ENCODE results near the gene FURIN.
"Not testable (repeated sequence)": the region's sequence is repeated elsewhere in the genome, so short reads cannot be mapped to it uniquely, and the experiment has no call there.

The FURIN gene

GRCh38 chr15:90868261-90868689 is at the start of gene FURIN:
TSS of gene FURIN (plus strand) at chr15:90868588. CDS start at chr15:90875741, 7,153 bp downstream.
- no peak for TF ChIP-seq CTCF (IDR thresholded peaks at IDR 0.05; ENCODE audit: control insufficient read depth, insufficient read depth, low read depth, low read length, missing control alignments)
- H3K4me3 ChIP-seq (ENCODE audit: control insufficient read depth, low read depth, low read length) = no peak within 1 kb of the TSS
- no peak for DNase-seq (ENCODE audit: low read depth)

GRCh38 chr15:90819390-90819789 is 49.0 kb upstream of the FURIN start:
- no peak overlapping the region for H3K4me3 ChIP-seq (ENCODE audit: control insufficient read depth, low read depth, low read length)
- DNase-seq (ENCODE audit: low read depth) = no peak
- TF ChIP-seq CTCF (IDR thresholded peaks at IDR 0.05; ENCODE audit: control insufficient read depth, insufficient read depth, low read depth, low read length, missing control alignments) = no peak

- DNase-seq (ENCODE audit: low read depth) = no peak
- no peak overlapping the region for H3K4me3 ChIP-seq (ENCODE audit: control insufficient read depth, low read depth, low read length)
- TF ChIP-seq CTCF (IDR thresholded peaks at IDR 0.05; ENCODE audit: control insufficient read depth, insufficient read depth, low read depth, low read length, missing control alignments) = no peak
These were observed 48.5 kb upstream of the FURIN start for GRCh38 chr15:90819850-90820249.

GRCh38 chr15:90820481-90820880 is 47.9 kb upstream of the FURIN start:
- DNase-seq (ENCODE audit: low read depth) = no peak
- TF ChIP-seq CTCF (IDR thresholded peaks at IDR 0.05; ENCODE audit: control insufficient read depth, insufficient read depth, low read depth, low read length, missing control alignments) = no peak

GRCh38 chr15:90822204-90822955 is 46.0 kb upstream of the FURIN start:
- DNase-seq (ENCODE audit: low read depth) = no peak
- no peak for TF ChIP-seq CTCF (IDR thresholded peaks at IDR 0.05; ENCODE audit: control insufficient read depth, insufficient read depth, low read depth, low read length, missing control alignments)
- no peak overlapping the region for H3K4me3 ChIP-seq (ENCODE audit: control insufficient read depth, low read depth, low read length)

More at GRCh38 chr15:90820481-90820880, 47.9 kb upstream of the FURIN start:
- no peak overlapping the region for H3K4me3 ChIP-seq (ENCODE audit: control insufficient read depth, low read depth, low read length)

DNA sequence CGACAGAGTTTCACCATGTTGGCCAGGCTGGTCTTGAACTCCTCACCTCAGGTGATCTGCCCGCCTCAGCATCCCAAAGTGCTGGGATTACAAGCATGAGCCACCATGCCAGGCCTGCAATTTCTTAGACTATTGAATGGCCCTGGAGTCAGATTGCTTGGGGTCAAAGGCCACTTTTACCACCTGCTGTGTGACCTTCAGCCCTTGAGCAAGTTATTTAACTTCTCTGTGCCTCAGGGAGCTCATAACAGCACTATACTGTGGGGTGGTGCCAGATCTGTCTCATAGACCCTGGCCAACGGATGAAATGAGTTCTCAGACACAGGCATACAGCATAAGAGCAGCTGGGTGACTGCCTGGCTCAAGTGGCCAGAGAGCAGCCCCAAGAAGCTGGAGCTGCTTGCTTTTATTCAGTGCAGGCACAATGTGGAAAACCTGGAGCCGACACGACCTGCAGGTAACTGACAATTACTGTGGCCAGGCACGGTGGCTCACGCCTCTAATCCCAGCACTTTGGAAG is 44.9 kb upstream of the FURIN start:
- H3K4me3 ChIP-seq (ENCODE audit: control insufficient read depth, low read depth, low read length) = no peak overlapping the region
- no peak for TF ChIP-seq CTCF (IDR thresholded peaks at IDR 0.05; ENCODE audit: control insufficient read depth, insufficient read depth, low read depth, low read length, missing control alignments)
- no peak for DNase-seq (ENCODE audit: low read depth)

GRCh38 chr15:90825115-90825899 is 43.1 kb upstream of the FURIN start:
- not testable (repeated sequence) for DNase-seq (ENCODE audit: low read depth); H3K4me3 ChIP-seq (ENCODE audit: control insufficient read depth, low read depth, low read length)

GRCh38 chr15:90826206-90826885 is 42.0 kb upstream of the FURIN start:
- not testable (repeated sequence) for DNase-seq (ENCODE audit: low read depth); H3K4me3 ChIP-seq (ENCODE audit: control insufficient read depth, low read depth, low read length)

Measured in AG09309 (cell line).